SW 1271 (cell line): ENCODE results near the gene NTN5.

Experiments used
- DNase-seq, 2 experiments: peaks; one replicate each; lab custom pipeline; 2025; lab: John Stamatoyannopoulos, UW

NTN5 gene

GRCh38 chr19:48615231-48616040, 57.4 kb downstream of the NTN5 start:
- DNase-seq = no peak

- no peak for DNase-seq
These were observed 58.2 kb downstream of the NTN5 start, which contains the start of gene FAM83E for GRCh38 chr19:48614436-48615230. Gene FAM83E (minus strand): TSS chr19:48615076. CDS start chr19:48613372, 1,704 bp downstream.

- DNase-seq = no peak
These were observed 58.9 kb downstream of the NTN5 start for GRCh38 chr19:48613852-48614435.

GRCh38 chr19:48613024-48613851, 59.6 kb downstream of the NTN5 start:
- DNase-seq = no peak

GRCh38 chr19:48611872-48612271, 60.9 kb downstream of the NTN5 start:
- DNase-seq = no peak
